Cardiac septum (tissue), 1 donor: ENCODE data around the gene BAZ2B. TPM values are rescaled to one million over a fixed set of nuclear protein-coding genes. Genes with fewer than 3 reads are reported as not detected.
"Not testable (repeated sequence)": the region's sequence is repeated elsewhere in the genome, so short reads cannot be mapped to it uniquely, and the experiment has no call there.

Experiments
- DNase-seq: peaks from one replicate; pipeline ENCODE4 v3.0.0-alpha.2; 2020; ENCODE audit warnings: low spot score
- intact Hi-C: fragments of 100-400 bp; cut with DNase I; formaldehyde crosslinking; loops from one replicate; pipeline ENCODE4 v1.14.0; 2022
- total RNA-seq: library from RNA; stranded (reverse); fragmentation: NEBNext Ultra II Directional; extraction: Animal tissue kit (Norgen Biotek cat#: 25700); gene quantifications from one replicate; pipeline ENCODE4 v1.2.1, GENCODE V29; 2021
- donor health status: DM: no; HTN: no; CAD: no.

BAZ2B gene
- total RNA-seq, 1 donor from 2014 or later: 51.8 TPM

DNA sequence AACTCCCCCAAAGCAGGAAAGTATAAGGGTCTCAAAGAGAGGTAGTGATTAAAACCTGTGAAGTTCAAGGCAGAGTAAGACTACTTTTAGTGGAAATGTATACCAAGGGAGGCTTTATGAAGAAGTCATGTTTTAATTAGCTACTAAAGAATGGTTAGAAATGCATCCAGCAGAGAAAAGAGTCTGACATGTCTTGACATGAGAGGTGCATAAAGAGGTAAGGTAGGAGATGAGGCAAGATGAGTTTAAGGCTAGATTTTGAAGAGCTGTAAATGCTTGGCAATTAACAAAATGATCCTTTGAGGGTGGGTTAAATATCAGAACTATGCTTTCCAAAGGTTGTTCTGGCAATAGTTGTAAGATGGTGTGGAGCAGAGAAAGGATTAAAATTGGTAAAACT lies 241.1 kb downstream of the BAZ2B start:
- no peak for DNase-seq
- intact Hi-C loops: no loop called here

DNA sequence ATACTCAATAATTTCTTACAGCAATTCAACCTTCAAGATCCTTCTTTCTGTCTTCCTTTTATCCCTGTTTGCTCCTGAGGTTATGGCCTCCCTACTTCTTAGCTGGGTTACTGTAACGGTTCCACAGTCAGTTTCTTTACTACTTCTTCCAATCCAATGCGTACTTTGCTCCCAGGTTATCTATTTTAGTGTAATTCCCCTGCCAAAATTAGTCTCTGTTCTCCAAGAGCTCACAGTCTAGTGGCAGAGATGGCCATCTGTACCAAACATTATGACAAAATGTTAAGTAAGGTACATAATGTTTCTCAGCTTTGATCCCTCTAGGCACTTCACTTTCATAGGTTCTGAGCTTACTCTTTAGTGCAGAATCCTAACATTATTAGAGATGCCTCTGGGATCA lies 244.8 kb downstream of the BAZ2B start:
- DNase-seq: no peak
- intact Hi-C loops: no loop called here

DNA sequence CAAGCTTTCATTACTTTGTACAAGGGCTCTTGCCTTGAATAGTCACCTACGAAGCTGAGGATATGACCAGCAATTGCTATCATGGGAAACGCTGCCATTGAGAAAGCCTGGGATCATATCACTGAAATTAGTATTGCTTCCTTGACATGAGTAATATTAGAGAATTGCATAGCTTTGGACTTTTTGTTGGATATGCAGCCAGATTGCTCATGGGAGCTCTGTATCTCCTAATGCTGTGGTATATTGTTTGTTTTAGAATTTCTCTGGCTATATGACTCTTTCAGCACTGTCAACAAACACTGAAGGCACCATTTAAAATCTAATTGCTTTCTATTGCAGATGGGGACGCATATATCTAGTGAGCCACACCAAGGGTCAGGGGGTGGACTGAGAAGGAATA lies 249.8 kb downstream of the BAZ2B start:
- intact Hi-C loops: no loop called here
- DNase-seq: no peak

DNA sequence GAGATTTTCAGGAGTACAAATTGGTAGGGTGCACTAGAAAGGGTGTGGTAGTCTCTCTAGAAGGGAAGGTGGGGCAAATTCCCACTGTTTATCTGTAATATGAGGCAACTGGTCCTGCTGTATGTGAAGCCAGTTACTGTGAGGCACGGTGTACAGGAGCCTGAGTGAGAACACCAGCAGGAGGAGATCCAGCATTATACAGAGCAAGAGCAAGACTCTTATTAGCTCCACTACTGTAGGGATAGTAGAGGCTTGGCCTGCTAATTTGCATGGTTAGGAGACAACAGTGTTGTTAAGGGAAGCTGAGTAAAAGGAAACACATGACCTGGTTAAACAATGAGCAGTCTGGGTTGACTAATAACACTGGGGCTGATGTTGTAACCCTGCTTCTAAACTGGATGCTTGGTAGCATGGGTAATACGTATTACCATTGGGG lies 253.5 kb downstream of the BAZ2B start:
- no peak for DNase-seq
- intact Hi-C loops: no loop called here

DNA sequence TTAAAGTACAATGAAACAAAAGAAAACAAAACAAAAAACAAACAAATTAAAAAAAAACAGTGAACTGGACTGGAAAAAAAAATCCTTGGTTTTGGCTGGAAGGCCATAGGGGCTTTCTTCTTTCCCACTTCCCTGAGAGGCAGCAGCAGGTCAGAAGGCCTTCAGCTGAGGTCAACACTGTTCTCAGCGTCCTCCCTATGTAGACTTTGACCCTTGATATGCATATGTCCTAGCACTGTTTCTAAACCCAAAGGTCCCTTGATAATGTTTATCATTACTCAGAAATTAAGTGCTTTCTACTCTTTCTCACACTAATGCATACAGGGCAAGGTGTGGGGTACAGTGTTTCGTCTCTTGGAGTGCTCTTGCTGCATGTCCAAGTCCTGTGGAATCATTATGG lies 254.3 kb downstream of the BAZ2B start:
- DNase-seq: no peak
- intact Hi-C loops: no loop called here

DNA sequence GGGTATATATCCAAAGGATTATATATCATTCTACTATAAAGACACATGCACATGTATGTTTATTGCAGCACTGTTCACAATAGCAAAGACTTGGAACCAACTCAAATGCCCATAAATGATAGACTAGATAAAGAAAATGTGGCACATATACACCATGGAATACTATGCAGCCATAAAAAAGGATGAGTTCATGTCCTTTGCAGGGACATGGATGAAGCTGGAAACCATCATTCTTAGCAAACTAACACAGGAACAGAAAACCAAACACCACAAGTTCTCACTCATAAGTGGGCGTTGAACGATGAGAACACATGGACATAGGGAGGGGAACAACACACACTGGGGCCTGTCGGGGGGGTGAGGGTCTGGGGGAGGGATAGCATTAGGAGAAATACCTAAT lies 254.7 kb downstream of the BAZ2B start:
- intact Hi-C loops, DNase-seq: not testable (repeated sequence)

DNA sequence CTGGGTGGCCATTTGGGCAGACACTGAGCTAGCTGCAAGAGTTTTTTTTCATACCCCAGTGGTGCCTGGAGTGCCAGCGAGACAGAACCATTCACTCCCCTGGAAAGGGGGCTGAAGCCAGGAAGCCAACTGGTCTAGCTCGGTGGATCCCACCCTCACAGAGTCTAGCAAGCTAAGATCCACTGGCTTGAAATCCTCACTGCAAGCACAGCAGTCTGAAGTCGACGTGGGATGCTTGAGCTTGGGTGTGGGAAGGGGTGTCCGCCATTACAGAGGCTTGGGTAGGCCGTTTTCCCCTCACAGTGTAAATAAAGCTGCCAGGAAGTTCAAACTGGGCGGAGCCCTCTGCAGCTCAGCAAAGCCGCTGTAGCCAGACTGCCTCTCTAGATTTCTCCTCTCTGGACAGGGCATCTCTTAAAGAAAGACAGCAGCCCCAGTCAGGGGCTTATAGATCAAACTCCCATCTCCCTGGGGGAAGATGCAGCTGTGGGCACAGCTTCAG lies 260.2 kb downstream of the BAZ2B start:
- intact Hi-C loops: no loop called here

DNA sequence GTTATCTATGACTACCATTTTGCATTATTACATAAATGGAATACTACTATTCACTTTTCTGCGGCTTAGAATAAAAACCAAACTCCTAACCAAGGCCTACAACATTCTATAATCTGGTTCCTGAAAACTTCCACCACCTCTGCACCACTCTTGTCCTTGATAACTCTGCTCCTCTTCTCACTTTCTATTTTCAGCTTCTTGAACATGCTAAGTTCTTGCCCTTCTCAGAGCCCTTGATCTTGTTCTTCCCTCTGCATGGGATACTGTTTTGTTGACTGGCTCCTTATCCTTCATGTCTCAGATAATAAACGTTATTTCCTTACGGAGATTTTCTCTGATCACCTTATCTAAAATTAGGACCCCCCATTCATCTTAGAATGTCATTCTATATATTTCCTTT lies 264.4 kb downstream of the BAZ2B start:
- no peak for DNase-seq
- intact Hi-C loops: no loop called here

More for the DNA sequence above, 260.2 kb downstream of the BAZ2B start:
- DNase-seq: no peak

DNA sequence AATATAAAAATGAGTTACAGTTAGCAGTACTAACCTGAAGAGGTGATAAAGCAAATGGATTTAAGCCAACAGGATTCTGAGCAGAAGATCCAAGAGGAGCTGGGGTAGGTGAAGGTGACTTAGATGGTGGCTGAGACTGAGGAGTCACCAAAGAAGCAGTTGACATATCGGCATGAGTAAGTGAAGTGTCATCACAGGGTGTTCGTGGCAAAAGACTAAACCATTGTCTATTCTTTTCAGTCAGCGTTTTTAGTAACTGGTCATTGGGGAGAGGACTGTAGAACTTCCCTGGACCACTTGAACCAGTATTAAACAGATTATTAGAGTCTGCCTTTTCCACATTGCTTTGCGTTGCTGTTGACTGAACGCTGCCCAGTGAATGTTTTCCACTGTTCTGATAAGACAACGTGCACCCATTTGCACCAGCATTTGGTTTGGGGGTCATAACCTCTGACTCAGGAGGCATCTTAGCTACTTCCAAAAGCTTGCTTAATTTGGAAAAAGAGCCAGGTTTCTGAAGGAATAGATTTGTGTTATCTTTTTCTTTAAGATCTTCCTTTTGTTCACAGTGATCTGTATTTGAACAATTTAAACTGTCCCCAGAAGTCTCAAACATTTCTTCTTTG lies 266.6 kb downstream of the BAZ2B start:
- intact Hi-C loops: no loop called here

DNA sequence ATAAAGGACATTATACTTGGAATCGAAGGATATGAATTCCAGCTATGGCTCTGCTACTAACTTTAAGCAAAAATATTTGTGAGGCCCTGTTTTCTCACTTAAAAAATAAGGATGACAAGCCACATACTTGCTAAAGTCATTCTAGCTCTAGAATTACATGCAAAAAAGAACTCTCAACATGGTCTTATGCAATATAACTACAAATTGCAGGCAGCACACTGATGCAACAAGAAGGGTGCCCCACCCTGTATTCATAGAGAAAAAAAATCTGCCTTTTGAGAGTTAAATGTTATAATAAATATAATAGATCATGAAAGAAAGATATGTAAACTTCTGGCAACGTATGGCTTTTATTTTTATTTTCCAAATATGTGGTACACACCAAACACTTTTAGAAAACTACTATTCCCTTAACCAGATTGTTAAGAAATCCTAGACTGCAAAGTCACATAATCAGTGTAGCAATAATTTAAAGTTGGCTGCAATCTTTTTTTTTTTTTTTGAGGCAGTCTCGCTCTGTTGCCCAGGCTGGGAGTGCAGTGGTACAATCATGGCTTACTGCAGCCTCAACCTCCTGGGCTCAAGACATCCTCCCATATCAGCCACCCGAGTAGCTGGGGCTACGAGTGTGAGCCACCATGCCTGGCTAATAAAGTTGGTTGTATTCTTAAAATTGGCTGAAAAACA lies 289.6 kb downstream of the BAZ2B start:
- intact Hi-C loops: no loop called here
- no peak for DNase-seq

More for the DNA sequence above, 266.6 kb downstream of the BAZ2B start:
- DNase-seq: no peak

DNA sequence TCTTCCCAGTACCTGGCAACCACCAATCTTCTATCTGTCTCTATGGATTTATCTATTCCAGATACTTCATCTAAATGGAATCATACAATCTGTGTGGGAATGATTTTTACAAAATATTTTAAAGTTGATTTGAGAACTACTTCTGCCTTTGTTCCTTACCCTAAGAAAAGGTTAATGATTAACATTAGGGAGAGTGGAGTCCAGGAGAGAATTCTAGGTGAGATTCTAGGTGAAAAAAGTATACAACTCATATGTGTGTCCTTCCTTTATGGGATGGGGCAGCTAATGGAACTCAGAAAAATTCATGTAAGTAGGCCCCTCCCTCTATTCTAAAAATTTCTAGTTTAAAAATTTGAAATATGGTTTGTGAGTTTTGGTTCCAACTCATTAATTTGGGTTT lies 293.9 kb downstream of the BAZ2B start:
- intact Hi-C loops: no loop called here
- DNase-seq: no peak

DNA sequence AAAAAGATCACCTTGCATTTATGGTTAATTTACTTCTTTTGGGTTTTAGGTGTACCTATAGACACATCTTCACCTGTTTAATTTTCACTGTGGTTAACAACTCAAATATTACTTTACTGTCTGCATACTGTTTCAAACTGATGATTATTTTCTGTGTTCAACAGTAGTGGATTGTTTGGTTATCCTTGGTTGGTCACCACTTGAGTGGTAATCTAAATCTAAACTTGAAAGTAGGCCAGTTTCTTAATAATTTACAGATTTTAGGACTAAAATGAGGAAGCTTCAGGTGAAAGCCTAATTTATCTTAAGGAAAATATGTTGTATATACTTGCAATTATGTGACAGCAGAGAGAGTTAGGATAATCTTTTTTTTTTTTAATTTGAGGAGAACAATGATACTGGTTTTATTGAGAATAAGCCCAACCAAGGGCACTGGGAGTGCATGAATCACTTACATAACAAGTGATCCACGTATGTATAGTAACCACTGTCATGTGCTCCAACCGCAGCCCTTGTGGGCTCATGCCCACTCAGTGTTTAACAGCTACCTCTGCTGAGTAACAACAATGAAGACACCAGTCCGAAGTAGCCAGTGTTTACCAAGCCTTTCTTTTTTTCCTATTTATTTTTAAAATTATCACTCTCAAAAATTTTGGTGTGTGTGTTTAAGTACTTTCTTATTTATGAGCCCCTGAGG lies 298.8 kb downstream of the BAZ2B start:
- intact Hi-C loops: no loop called here
- no peak for DNase-seq

DNA sequence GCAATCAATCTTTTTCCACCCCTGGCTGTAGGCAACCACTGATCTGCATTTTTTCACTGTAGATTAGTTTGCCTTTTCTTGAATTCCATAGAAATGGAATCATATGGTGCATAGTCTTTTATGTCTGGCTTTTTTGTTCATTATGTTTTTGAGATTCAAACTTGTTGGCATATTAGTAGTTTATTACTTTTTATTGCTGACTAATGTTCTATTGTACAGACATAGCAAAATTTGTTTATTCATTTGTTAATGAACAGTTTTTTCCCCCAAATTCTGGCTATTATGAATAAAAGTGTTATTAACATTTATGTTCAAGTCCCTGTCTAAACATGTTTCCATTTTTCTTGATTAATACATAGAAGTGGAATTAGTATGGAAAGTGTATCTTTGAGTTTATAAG lies 308.4 kb downstream of the BAZ2B start:
- intact Hi-C loops: no loop called here
- no peak for DNase-seq

DNA sequence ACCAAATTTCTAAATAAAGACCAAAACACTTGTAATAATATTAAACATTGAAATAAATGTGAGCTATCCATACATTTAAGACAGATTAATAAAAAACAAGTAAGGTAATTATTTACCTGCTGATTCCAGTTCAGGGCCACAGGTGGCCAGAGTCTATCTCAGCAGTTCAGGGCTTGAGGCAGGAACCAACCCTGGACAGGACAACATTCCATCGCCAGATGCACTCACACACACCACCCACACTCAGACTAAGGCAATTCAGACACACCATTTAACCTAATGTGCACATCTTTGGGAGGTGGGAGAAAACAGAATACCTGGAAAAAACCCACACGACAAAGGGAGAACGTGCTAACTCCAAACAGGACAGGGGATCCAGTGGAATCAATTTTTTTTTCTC lies 315.8 kb downstream of the BAZ2B start:
- intact Hi-C loops: no loop called here
- DNase-seq: no peak

DNA sequence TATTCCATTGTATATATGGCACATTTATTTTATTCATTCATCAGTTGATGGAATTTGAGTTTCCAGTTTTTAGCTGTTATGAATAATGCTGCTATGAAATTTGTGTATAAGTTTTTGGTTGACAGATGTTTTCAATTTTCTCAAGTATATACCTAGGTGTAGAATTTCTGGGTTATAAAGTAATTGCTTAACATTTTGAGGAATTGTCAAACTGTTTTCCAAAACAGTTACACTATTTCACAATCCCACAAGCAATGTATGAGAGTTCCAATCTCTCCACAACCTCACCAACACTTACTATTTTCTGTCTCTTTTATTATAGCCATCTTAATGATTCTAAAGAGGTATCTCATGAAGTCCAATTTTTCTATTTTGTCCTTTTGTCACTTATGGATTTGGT lies 317.4 kb downstream of the BAZ2B start:
- intact Hi-C loops: no loop called here
- no peak for DNase-seq

DNA sequence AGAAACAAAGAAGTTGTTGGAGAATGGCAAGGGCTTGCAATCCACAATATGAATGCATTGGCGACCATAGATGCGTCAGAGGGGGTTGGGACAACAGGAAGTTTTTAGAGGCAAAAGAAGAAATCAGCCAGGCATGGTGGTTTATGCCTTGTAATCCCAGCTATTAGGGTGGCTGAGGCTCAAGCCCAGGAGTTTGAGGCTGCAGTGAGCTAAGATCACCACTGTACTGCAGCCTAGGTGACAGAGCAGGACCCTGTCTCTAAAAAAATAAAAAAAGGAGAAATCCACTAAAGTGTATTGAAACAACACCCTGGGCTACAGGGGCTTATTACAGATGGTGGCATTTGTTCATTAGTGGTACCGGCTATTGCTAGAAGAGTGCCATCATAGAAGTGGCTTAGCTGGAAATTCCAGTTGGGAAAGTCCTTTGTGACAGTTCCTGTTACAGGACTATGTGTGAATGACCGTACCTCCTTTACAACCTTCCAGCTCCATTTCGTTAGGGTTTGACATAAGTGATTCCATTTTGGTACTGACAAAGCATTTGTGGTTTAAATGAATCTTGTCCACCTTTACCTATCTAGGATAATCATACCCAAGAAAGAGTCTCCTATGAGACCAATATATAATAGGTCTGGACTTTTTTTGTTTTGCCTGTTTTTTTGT lies 319.2 kb downstream of the BAZ2B start:
- intact Hi-C loops: no loop called here
- no peak for DNase-seq

DNA sequence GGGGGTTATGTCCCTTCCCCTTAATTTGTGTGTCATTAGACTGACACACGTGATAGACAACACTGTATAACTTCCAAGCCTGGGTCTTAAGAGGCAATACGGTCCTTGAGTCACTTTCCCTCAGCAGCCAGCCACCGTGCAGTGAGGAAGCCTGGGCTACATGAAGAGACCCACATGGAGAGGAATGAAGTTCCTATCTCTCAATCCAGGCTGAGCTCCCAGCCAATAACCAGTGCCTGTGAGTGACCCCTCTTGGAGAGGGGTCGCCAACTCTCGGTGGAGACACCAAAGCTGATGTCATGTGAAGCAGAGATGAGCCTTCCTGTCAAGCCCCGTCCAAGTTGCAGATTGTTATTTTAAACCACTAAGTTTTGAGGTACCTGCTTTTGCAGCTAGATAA lies 324.2 kb downstream of the BAZ2B start:
- no peak for DNase-seq

DNA sequence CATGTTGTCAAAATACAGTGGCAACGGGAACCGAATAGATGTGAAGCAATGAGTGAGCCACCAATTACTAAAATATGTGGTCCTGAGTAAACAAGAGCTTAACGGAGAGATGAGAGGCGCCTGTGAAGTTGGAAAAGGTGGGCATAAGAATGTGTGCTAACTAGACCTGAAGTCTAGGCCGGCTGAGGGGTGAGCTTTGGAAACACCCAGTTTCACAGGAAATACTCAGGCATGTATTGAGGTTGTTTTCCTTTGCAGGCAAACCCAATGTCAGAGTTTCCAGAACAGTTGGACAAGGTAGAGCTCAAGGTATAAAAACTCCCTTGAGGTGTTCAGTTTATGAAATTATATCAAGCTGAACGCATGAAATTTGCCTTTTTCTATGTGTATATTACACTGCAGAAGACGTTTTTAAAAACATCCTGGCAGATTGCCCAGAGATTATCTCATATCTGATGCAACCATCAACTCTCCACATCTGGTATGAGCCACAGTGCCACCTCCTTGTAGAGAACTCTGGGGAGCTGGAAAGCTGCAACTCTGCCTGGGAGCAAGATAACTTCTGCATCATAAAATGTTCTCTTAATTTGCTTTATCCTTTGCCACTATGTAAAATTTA lies 325.9 kb downstream of the BAZ2B start:
- DNase-seq: no peak
- intact Hi-C loops: no loop called here

More for the DNA sequence above, 324.2 kb downstream of the BAZ2B start:
- intact Hi-C loops: no loop called here

DNA sequence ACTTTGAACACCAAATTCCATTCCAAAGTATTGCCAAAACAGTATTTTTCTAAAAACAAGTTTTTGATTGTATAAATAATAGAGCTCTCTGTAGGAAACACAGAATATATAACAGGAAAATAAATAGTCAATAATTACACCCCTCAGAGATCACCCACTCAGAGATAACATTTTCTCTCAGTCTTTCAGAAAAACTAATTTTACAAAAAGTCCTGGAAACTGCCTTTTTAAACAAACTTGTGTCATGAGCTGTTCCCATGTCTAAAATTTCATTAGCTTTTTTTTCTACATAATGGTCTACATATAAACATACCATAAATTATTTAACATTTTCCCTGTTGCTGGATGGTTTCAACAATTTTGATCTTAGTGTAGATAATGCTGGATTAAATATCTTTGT lies 328.6 kb downstream of the BAZ2B start:
- no peak for DNase-seq
- intact Hi-C loops: no loop called here
